ENCODE results near the gene CTU2. TPM values are rescaled to one million over a fixed set of nuclear protein-coding genes. Genes with fewer than 3 reads are reported as not detected.

Gene CTU2
- total and polyA plus RNA-seq, 2 donors (not counting 1 experiment from before 2014, with no cell fraction given) = 18.4 to 23.7 TPM

- intact Hi-C loops (cut with micrococcal nuclease) = no loop called here
- 93% methylated on average over 37 of the region's 37 CpGs for WGBS (ENCODE audit: insufficient coverage)
- Histone ChIP-seq H3K9me3 (ENCODE audit: control extremely low read depth in 1 of 3, control insufficient read depth in 2 of 3, insufficient read depth in 1 of 3, low read length in 2 of 3) (no peaks in the 10 kb centered on the region), H2AFZ (ENCODE audit: insufficient read depth, low read depth, low read length, poor library complexity, severe bottlenecking) (no peak overlapping the region), H3K36me3 (replicated peaks in 1 of 2; ENCODE audit: control extremely low read depth in 1 of 2, control insufficient read depth in 1 of 2, extremely low read depth in 1 of 2, insufficient read depth in 2 of 2, low read length in 1 of 2) (peaks cover 0 to 43% of the 10 kb centered on the region in 2 experiments), H3K4me3 (ENCODE audit: control extremely low read depth in 1 of 5, extremely low read depth in 1 of 5, insufficient read depth in 1 of 5, low read depth in 2 of 5, low read length in 4 of 5) (no peak overlapping the region), H3K79me2 (ENCODE audit: control insufficient read depth, insufficient read depth, low read length) (peaks cover 24% of the 10 kb centered on the region), H3K27ac (ENCODE audit: low read length in 2 of 2) (no peak overlapping the region), H3K4me1 (ENCODE audit: control insufficient read depth in 2 of 2, insufficient read depth in 2 of 2, low read length in 2 of 2) (peaks cover 25 to 58% of the 10 kb centered on the region in 2 donors), H3K4me2 (replicated peaks; ENCODE audit: low read depth, low read length, poor library complexity, severe bottlenecking) (no peak overlapping the region), H4K20me1 (ENCODE audit: control insufficient read depth, insufficient read depth, low read length, poor library complexity, severe bottlenecking) (peaks cover 23% of the 10 kb centered on the region), H3K27me3 (replicated peaks in 1 of 4; ENCODE audit: control extremely low read depth in 1 of 4, control insufficient read depth in 3 of 4, insufficient read depth in 4 of 4, low read length in 3 of 4) (no peaks in the 10 kb centered on the region), H3K9ac (ENCODE audit: low read length) (no peak overlapping the region)
- ATAC-seq (ENCODE audit: low read depth) (no peak), DNase-seq (no peak)
- H3K4me1 Mint-ChIP-seq = peaks cover 39% of the 10 kb centered on the region
- no peaks in the 10 kb centered on the region for H3K27me3 Mint-ChIP-seq
- ChIA-PET POLR2A (interaction anchor here (0.7 kb wide), 1 partner anchor 51 kb away, joined by 3 read pairs; no protein-coding TSS in a partner anchor), CTCF (no interaction called here)
- H3K9me3 Mint-ChIP-seq (ENCODE audit: insufficient read depth) = no peaks in the 10 kb centered on the region
- no peak for TF ChIP-seq CTCF (IDR thresholded peaks at IDR 0.05)
- TF ChIP-seq EZH2 (IDR thresholded peaks at IDR 0.05; ENCODE audit: borderline replicate concordance, insufficient read depth, low read depth, low read length, poor library complexity, severe bottlenecking) = no peak
- H3K27ac Mint-ChIP-seq = peak overlapping the region; percentile 26
- H3K4me3 Mint-ChIP-seq = no peak overlapping the region
Measured at GRCh38 chr16:88694221-88695087, 11.8 kb upstream of the CTU2 start.

GRCh38 chr16:88695218-88695617, 11.1 kb upstream of the CTU2 start:
- H2AFZ ChIP-seq (ENCODE audit: insufficient read depth, low read depth, low read length, poor library complexity, severe bottlenecking) = no peak overlapping the region
- H3K4me1 ChIP-seq (ENCODE audit: control insufficient read depth in 2 of 2, insufficient read depth in 2 of 2, low read length in 2 of 2) = peaks cover 33 to 66% of the 10 kb centered on the region in 2 donors
- H4K20me1 ChIP-seq (ENCODE audit: control insufficient read depth, insufficient read depth, low read length, poor library complexity, severe bottlenecking) = peaks cover 23% of the 10 kb centered on the region
- Mint-ChIP-seq H3K4me3 (no peak overlapping the region), H3K27ac (no peak overlapping the region), H3K4me1 (peaks cover 46% of the 10 kb centered on the region), H3K27me3 (no peaks in the 10 kb centered on the region), H3K9me3 (ENCODE audit: insufficient read depth) (no peaks in the 10 kb centered on the region)
- intact Hi-C loops (cut with micrococcal nuclease) = no loop called here
- H3K79me2 ChIP-seq (ENCODE audit: control insufficient read depth, insufficient read depth, low read length) = peaks cover 32% of the 10 kb centered on the region
- ATAC-seq (ENCODE audit: low read depth) (no peak), DNase-seq (no peak)
- H3K9me3 ChIP-seq (ENCODE audit: control extremely low read depth in 1 of 3, control insufficient read depth in 2 of 3, insufficient read depth in 1 of 3, low read length in 2 of 3) = no peaks in the 10 kb centered on the region
- no peak overlapping the region for H3K9ac ChIP-seq (ENCODE audit: low read length)
- ChIA-PET POLR2A (no interaction called here), CTCF (no interaction called here)
- 93% methylated on average over 15 of the region's 15 CpGs for WGBS (ENCODE audit: insufficient coverage)
- no peak overlapping the region for H3K4me2 ChIP-seq (replicated peaks; ENCODE audit: low read depth, low read length, poor library complexity, severe bottlenecking)
- TF ChIP-seq EZH2 (IDR thresholded peaks at IDR 0.05; ENCODE audit: borderline replicate concordance, insufficient read depth, low read depth, low read length, poor library complexity, severe bottlenecking) (no peak), CTCF (IDR thresholded peaks at IDR 0.05) (no peak)
- no peak overlapping the region for H3K27ac ChIP-seq (ENCODE audit: low read length in 2 of 2)
- no peak overlapping the region for H3K4me3 ChIP-seq (ENCODE audit: control extremely low read depth in 1 of 5, extremely low read depth in 1 of 5, insufficient read depth in 1 of 5, low read depth in 2 of 5, low read length in 4 of 5)
- peaks cover 0 to 47% of the 10 kb centered on the region in 2 experiments for H3K36me3 ChIP-seq (replicated peaks in 1 of 2; ENCODE audit: control extremely low read depth in 1 of 2, control insufficient read depth in 1 of 2, extremely low read depth in 1 of 2, insufficient read depth in 2 of 2, low read length in 1 of 2)
- H3K27me3 ChIP-seq (replicated peaks in 1 of 4; ENCODE audit: control extremely low read depth in 1 of 4, control insufficient read depth in 3 of 4, insufficient read depth in 4 of 4, low read length in 3 of 4) = no peaks in the 10 kb centered on the region
